ENCODE results near the gene MED20.

Gene MED20

GRCh38 chr6:41871691-41872090 lies 49.2 kb downstream of the MED20 start:
- no peak overlapping the region for H3K4me3 ChIP-seq
- no peak overlapping the region for H3K27ac ChIP-seq
- H3K36me3 ChIP-seq, result peaks cover 77% of the 10 kb centered on the region
- peaks cover 26% of the 10 kb centered on the region for H4K20me1 ChIP-seq
- no peaks in the 10 kb centered on the region for H3K9me3 ChIP-seq
- H3K4me2 ChIP-seq, result no peak overlapping the region
- TF ChIP-seq Cebpa-rat (IDR thresholded peaks at IDR 0.05), result no peak
- H3K9ac ChIP-seq, result no peak overlapping the region
- peaks cover 19% of the 10 kb centered on the region for H3K4me1 ChIP-seq
- H3K27me3 ChIP-seq, result no peaks in the 10 kb centered on the region

GRCh38 chr6:41859356-41859755 lies 61.6 kb downstream of the MED20 start:
- H4K20me1 ChIP-seq, result peaks cover 6% of the 10 kb centered on the region; the same call in 1 of the 2 replicates
- no peaks in the 10 kb centered on the region for H3K4me1 ChIP-seq
- H3K4me3 ChIP-seq, result no peak overlapping the region
- no peaks in the 10 kb centered on the region for H3K27me3 ChIP-seq
- no peak for TF ChIP-seq Cebpa-rat (IDR thresholded peaks at IDR 0.05)
- H3K27ac ChIP-seq, result no peak overlapping the region
- H3K4me2 ChIP-seq, result no peak overlapping the region
- no peaks in the 10 kb centered on the region for H3K9me3 ChIP-seq
- no peak overlapping the region for H3K9ac ChIP-seq
- peaks cover 58% of the 10 kb centered on the region for H3K36me3 ChIP-seq

GRCh38 chr6:41858703-41859102 lies 62.2 kb downstream of the MED20 start:
- Histone ChIP-seq H3K4me2 (no peak overlapping the region), H4K20me1 (peaks cover 6% of the 10 kb centered on the region; the same call in 1 of the 2 replicates), H3K4me1 (no peaks in the 10 kb centered on the region), H3K27ac (no peak overlapping the region), H3K4me3 (no peak overlapping the region), H3K9ac (no peak overlapping the region), H3K9me3 (no peaks in the 10 kb centered on the region), H3K36me3 (peaks cover 55% of the 10 kb centered on the region), H3K27me3 (no peaks in the 10 kb centered on the region)
- TF ChIP-seq Cebpa-rat (IDR thresholded peaks at IDR 0.05), result no peak
